ENCODE results near the gene CROCC2. TPM values are rescaled to one million over a fixed set of nuclear protein-coding genes. Genes with fewer than 3 reads are reported as not detected.
A peak's percentile ranks its signal among the peaks of the same experiment; 100 is the strongest.

Gene CROCC2
- total and polyA plus RNA-seq, 2 of the 13 experiments (the other 11 are each of a cell fraction or from before 2014, with no cell fraction given) = not detected

DNA sequence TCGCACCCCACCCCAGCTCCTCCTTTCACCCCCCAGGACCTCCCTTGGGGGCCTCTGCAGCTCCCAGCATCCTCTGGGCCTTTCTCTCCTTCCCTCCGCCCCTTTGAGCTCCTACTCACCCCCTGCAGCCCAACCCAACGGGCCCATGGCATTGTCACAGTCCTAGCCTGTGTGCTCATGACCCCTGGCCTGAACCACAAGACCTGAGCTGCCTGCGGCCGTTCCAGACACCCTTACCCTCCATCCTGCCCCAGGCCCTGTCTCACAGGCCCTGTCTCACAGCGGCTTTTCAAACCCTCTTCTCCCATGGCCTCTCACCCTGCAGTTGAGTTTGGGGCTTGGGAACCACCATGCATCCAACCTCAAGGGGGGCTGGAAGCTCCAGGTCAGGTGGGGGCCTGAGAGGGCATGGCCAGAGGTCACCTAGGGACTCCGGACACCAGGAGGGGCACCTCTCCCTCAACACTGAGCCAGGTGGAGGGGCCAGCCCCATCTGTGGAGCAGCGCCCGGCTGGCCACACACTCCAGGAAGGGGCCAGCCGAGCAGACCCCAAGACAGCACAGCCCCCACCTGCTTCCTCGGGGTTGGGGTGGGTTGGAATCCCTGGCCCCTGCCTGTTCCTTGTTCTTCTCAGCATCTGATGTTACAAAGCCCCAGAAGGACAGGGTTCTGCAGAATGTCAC, 17.1 kb upstream of the CROCC2 start (continued):
- TF ChIP-seq, protein P1, sequence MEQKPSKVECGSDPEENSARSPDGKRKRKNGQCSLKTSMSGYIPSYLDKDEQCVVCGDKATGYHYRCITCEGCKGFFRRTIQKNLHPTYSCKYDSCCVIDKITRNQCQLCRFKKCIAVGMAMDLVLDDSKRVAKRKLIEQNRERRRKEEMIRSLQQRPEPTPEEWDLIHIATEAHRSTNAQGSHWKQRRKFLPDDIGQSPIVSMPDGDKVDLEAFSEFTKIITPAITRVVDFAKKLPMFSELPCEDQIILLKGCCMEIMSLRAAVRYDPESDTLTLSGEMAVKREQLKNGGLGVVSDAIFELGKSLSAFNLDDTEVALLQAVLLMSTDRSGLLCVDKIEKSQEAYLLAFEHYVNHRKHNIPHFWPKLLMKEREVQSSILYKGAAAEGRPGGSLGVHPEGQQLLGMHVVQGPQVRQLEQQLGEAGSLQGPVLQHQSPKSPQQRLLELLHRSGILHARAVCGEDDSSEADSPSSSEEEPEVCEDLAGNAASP (CRISPR knock-in tag; IDR thresholded peaks at IDR 0.05; ENCODE audit: borderline replicate concordance) = peak; percentile 23; the same call in 1 of the 2 replicates
- no peak for TF ChIP-seq MAFF (IDR thresholded peaks at IDR 0.05; ENCODE audit: low read depth, low read length)

GRCh38 chr2:240889601-240890560, 16.3 kb upstream of the CROCC2 start:
- Histone ChIP-seq H3K9me3 (ENCODE audit: low read length) (no peaks in the 10 kb centered on the region), H3K4me1 (ENCODE audit: insufficient read depth, low read length) (peaks cover 73% of the 10 kb centered on the region), H4K20me1 (ENCODE audit: insufficient read depth, low read length) (no peaks in the 10 kb centered on the region), H3K9ac (ENCODE audit: insufficient read depth, low read depth, low read length) (no peak overlapping the region), H3K4me2 (ENCODE audit: low read depth, low read length) (peak overlapping the region; percentile 22), H3K4me3 (replicated peaks in 1 of 3; ENCODE audit: insufficient read depth in 1 of 3, low read depth in 2 of 3, low read length in 3 of 3) (peak overlapping the region in 1 of 3 experiments; percentile 45; a peak in 1 of 6 replicates), H3K79me2 (ENCODE audit: insufficient read depth, low read length) (no peaks in the 10 kb centered on the region), H3K27me3 (ENCODE audit: control insufficient read depth in 1 of 2, insufficient read depth in 2 of 2, low read length in 2 of 2) (no peaks in the 10 kb centered on the region; a peak in 1 of 5 replicates), H2AFZ (ENCODE audit: low read length) (no peak overlapping the region), H3K27ac (ENCODE audit: extremely low read length, insufficient read depth, low read length) (no peak overlapping the region), H3K36me3 (replicated peaks in 1 of 2; ENCODE audit: control insufficient read depth in 1 of 2, insufficient read depth in 2 of 2, low read length in 2 of 2) (no peaks in the 10 kb centered on the region)
- WGBS (ENCODE audit: low lambda C conversion rate) = 28% methylated on average over 16 of the region's 38 CpGs
- intact Hi-C loops (cut with micrococcal nuclease; ENCODE audit: unreplicated experiment) (no loop called here), in situ Hi-C loops (cut with HindIII; ENCODE audit: extremely low pct_ligation_motif_present, low pct_unique_long_range_greater_than_20kb) (no loop called here)
- ATAC-seq (peak; percentile 34), FAIRE-seq (no peak), DNase-seq (ENCODE audit: low spot score) (no peak)
- POLR2A ChIA-PET = interaction anchor here (9.3 kb wide), 1 partner anchor 15 kb away, joined by 63 read pairs; no protein-coding TSS in a partner anchor
- CTCF ChIA-PET (ENCODE audit: low intra/inter-chr PET ratio, low total read pairs) = interaction anchor here (0.7 kb wide), 1 partner anchor 39 kb away, joined by 3 read pairs; no protein-coding TSS in a partner anchor
- BruUV-seq (replicated peaks) = no TSS peak
- TF ChIP-seq ZNF234 (CRISPR knock-in tag; conservative IDR thresholded peaks at IDR 0.05) (no peak), ZBTB33 (CRISPR knock-in tag; IDR thresholded peaks at IDR 0.05) (peak; percentile 23; the same call in 1 of the 2 replicates), SKIL (CRISPR knock-in tag; IDR thresholded peaks at IDR 0.05; ENCODE audit: borderline replicate concordance) (no peak), ZNF44 (CRISPR knock-in tag; IDR thresholded peaks at IDR 0.05) (no peak), ZBTB34 (CRISPR knock-in tag; IDR thresholded peaks at IDR 0.05) (no peak), ZNF570 (CRISPR knock-in tag; IDR thresholded peaks at IDR 0.05; ENCODE audit: borderline replicate concordance) (no peak), HMGXB4 (CRISPR knock-in tag; IDR thresholded peaks at IDR 0.05; ENCODE audit: borderline replicate concordance in 1 of 2, low read depth in 1 of 2) (no peak)

Measured in HepG2 (cell line).